Measurements from ENCODE around the gene ARNT2. TPM values are rescaled to one million over a fixed set of nuclear protein-coding genes. Genes with fewer than 3 reads are reported as not detected.

ARNT2 gene
- total RNA-seq, 1 experiment from 2014 or later: 7.0 TPM

DNA sequence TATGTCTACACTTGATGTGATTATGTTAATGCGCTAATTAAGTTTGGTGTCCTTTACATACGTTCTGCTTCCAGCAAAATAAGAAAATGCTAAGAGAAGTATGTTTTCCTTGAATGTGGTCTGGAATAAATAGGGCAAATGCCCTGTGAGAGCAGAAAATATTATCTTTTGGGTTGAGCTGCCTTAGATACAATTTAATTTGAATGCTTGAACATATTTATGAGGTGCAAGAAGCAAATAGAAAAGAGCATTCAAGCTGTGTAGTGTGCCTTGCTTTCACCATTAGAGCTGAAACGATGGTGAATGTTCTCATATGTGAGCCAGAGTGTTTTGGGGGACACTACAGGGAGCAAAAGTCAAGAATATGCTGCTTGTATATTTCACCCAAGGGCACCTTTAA is 15.9 kb upstream of the ARNT2 start:
- TF ChIP-seq, protein P1, sequence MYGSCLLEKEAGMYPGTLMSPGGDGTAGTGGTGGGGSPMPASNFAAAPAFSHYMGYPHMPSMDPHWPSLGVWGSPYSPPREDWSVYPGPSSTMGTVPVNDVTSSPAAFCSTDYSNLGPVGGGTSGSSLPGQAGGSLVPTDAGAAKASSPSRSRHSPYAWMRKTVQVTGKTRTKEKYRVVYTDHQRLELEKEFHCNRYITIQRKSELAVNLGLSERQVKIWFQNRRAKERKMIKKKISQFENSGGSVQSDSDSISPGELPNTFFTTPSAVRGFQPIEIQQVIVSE (CRISPR knock-in tag; IDR thresholded peaks at IDR 0.05; ENCODE audit: borderline replicate concordance): no peak
- TF ChIP-seq TEAD1 (CRISPR knock-in tag; IDR thresholded peaks at IDR 0.05) (no peak), ZBTB21 (CRISPR knock-in tag; IDR thresholded peaks at IDR 0.05; ENCODE audit: borderline replicate concordance) (no peak), ESRRA (CRISPR knock-in tag; IDR thresholded peaks at IDR 0.05; ENCODE audit: borderline replicate concordance) (no peak), FOXJ3 (CRISPR knock-in tag; IDR thresholded peaks at IDR 0.05; ENCODE audit: borderline replicate concordance) (no peak), GTF2I (CRISPR knock-in tag; conservative IDR thresholded peaks at IDR 0.05) (no peak), ELF4 (CRISPR knock-in tag; IDR thresholded peaks at IDR 0.05; ENCODE audit: low read depth) (no peak), KAT7 (CRISPR knock-in tag; IDR thresholded peaks at IDR 0.05; ENCODE audit: borderline replicate concordance) (no peak), RELA (CRISPR knock-in tag; IDR thresholded peaks at IDR 0.05; ENCODE audit: borderline replicate concordance) (no peak)
- TF ChIP-seq, protein P2, sequence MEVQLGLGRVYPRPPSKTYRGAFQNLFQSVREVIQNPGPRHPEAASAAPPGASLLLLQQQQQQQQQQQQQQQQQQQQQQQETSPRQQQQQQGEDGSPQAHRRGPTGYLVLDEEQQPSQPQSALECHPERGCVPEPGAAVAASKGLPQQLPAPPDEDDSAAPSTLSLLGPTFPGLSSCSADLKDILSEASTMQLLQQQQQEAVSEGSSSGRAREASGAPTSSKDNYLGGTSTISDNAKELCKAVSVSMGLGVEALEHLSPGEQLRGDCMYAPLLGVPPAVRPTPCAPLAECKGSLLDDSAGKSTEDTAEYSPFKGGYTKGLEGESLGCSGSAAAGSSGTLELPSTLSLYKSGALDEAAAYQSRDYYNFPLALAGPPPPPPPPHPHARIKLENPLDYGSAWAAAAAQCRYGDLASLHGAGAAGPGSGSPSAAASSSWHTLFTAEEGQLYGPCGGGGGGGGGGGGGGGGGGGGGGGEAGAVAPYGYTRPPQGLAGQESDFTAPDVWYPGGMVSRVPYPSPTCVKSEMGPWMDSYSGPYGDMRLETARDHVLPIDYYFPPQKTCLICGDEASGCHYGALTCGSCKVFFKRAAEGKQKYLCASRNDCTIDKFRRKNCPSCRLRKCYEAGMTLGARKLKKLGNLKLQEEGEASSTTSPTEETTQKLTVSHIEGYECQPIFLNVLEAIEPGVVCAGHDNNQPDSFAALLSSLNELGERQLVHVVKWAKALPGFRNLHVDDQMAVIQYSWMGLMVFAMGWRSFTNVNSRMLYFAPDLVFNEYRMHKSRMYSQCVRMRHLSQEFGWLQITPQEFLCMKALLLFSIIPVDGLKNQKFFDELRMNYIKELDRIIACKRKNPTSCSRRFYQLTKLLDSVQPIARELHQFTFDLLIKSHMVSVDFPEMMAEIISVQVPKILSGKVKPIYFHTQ (CRISPR knock-in tag; IDR thresholded peaks at IDR 0.05): no peak
- TF ChIP-seq, protein P3, sequence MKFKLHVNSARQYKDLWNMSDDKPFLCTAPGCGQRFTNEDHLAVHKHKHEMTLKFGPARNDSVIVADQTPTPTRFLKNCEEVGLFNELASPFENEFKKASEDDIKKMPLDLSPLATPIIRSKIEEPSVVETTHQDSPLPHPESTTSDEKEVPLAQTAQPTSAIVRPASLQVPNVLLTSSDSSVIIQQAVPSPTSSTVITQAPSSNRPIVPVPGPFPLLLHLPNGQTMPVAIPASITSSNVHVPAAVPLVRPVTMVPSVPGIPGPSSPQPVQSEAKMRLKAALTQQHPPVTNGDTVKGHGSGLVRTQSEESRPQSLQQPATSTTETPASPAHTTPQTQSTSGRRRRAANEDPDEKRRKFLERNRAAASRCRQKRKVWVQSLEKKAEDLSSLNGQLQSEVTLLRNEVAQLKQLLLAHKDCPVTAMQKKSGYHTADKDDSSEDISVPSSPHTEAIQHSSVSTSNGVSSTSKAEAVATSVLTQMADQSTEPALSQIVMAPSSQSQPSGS (CRISPR knock-in tag; IDR thresholded peaks at IDR 0.05; ENCODE audit: borderline replicate concordance, low read depth): no peak
- TF ChIP-seq, protein P4, sequence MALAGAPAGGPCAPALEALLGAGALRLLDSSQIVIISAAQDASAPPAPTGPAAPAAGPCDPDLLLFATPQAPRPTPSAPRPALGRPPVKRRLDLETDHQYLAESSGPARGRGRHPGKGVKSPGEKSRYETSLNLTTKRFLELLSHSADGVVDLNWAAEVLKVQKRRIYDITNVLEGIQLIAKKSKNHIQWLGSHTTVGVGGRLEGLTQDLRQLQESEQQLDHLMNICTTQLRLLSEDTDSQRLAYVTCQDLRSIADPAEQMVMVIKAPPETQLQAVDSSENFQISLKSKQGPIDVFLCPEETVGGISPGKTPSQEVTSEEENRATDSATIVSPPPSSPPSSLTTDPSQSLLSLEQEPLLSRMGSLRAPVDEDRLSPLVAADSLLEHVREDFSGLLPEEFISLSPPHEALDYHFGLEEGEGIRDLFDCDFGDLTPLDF (CRISPR knock-in tag; IDR thresholded peaks at IDR 0.05): no peak
- Mint-ChIP-seq H3K27ac (no peak overlapping the region), H3K9me3 (peaks cover 10% of the 10 kb centered on the region), H3K27me3 (ENCODE audit: low read depth) (no peaks in the 10 kb centered on the region), H3K4me3 (no peak overlapping the region), H3K4me1 (peaks cover 35% of the 10 kb centered on the region), H3K36me3 (peaks cover 3% of the 10 kb centered on the region; the same call in 1 of the 2 replicates)
- DNase-seq (ENCODE audit: low spot score) (no peak), ATAC-seq (no peak)
- ChIA-PET CTCF (interaction anchor here (1.1 kb wide), 1 partner anchor 21 kb away, joined by 3 read pairs; no protein-coding TSS in a partner anchor), POLR2A (no interaction called here)

DNA sequence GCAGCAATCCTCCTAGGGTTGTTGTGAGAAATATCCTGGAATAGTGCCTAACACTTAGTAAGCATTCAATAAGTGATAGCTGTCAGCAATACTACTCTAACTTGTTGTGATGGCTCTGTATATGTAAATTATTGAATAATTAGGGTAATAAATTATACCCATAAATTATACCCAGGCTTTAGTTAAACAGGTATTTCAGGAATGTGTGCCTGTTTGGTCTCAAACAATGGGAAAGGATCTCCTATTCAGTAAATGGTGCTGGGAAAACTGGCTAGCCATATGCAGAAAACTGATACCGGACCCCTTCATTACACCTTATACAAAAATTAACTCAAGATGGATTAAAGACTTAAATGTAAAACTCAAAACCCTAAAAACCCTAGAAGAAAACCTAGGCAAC is 14.8 kb upstream of the ARNT2 start:
- ChIA-PET CTCF (no interaction called here), POLR2A (no interaction called here)
- ATAC-seq (no peak), DNase-seq (ENCODE audit: low spot score) (no peak)
- no peak overlapping the region for H3K4me3 Mint-ChIP-seq
- peaks cover 3% of the 10 kb centered on the region; the same call in 1 of the 2 replicates for H3K36me3 Mint-ChIP-seq
- H3K27me3 Mint-ChIP-seq (ENCODE audit: low read depth): no peaks in the 10 kb centered on the region
- H3K27ac Mint-ChIP-seq: no peak overlapping the region
- peaks cover 10% of the 10 kb centered on the region for H3K9me3 Mint-ChIP-seq
- peaks cover 37% of the 10 kb centered on the region for H3K4me1 Mint-ChIP-seq
- TF ChIP-seq CREM (CRISPR knock-in tag; IDR thresholded peaks at IDR 0.05) (no peak), ATF1 (CRISPR knock-in tag; IDR thresholded peaks at IDR 0.05) (no peak), MYBL2 (CRISPR knock-in tag; IDR thresholded peaks at IDR 0.05) (no peak), ZBTB21 (CRISPR knock-in tag; IDR thresholded peaks at IDR 0.05; ENCODE audit: borderline replicate concordance) (no peak), FOXK1 (CRISPR knock-in tag; IDR thresholded peaks at IDR 0.05) (no peak), ESRRA (CRISPR knock-in tag; IDR thresholded peaks at IDR 0.05; ENCODE audit: borderline replicate concordance) (no peak), ZNF396 (CRISPR knock-in tag; IDR thresholded peaks at IDR 0.05; ENCODE audit: borderline replicate concordance) (no peak), ZNF138 (CRISPR knock-in tag; conservative IDR thresholded peaks at IDR 0.05) (no peak), ZNF219 (CRISPR knock-in tag; IDR thresholded peaks at IDR 0.05; ENCODE audit: borderline replicate concordance) (no peak), ZNF317 (CRISPR knock-in tag; IDR thresholded peaks at IDR 0.05; ENCODE audit: borderline replicate concordance, low read depth) (no peak), GABPB1 (CRISPR knock-in tag; IDR thresholded peaks at IDR 0.05) (no peak)
- TF ChIP-seq, protein P3 (CRISPR knock-in tag; IDR thresholded peaks at IDR 0.05; ENCODE audit: borderline replicate concordance, low read depth): no peak
- TF ChIP-seq, protein P5, sequence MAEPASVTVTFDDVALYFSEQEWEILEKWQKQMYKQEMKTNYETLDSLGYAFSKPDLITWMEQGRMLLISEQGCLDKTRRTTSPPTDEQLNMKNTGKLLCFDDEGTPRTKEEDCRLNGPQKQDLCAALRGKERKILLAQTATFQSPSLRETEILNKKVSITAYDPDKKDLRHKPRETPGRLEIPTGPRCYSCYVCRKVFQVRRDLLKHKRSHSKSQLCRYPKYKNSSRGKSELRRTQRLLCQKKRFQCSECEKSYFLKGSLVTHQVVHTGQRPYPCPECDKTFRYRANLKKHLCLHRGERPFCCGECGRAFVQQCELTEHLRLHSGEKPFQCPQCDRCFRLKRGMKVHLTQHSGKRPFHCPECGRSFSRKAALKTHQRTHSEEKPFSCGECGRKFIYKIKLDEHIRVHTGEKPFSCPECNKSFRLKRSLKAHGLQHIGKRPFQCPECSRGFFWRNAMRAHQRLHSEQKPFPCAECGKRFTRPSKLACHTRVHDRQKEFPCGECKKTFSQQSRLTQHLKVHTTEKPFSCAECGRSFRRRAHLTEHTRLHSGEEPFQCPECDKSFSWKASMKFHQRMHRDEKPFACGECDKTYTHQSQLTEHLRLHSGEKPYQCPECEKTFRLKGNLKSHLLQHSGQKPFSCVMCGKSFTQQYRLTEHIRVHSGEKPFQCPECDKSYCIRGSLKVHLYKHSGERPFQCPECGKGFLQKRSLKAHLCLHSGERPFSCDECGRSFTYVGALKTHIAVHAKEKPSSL (CRISPR knock-in tag; conservative IDR thresholded peaks at IDR 0.05): no peak
- TF ChIP-seq, protein P6, sequence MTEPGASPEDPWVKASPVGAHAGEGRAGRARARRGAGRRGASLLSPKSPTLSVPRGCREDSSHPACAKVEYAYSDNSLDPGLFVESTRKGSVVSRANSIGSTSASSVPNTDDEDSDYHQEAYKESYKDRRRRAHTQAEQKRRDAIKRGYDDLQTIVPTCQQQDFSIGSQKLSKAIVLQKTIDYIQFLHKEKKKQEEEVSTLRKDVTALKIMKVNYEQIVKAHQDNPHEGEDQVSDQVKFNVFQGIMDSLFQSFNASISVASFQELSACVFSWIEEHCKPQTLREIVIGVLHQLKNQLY (CRISPR knock-in tag; IDR thresholded peaks at IDR 0.05): no peak
